Measurements from ENCODE around the gene ZNF568. TPM values are rescaled to one million over a fixed set of nuclear protein-coding genes. Genes with fewer than 3 reads are reported as not detected.

Gene ZNF568
- 15.1 and 16.5 TPM in 2 replicates for total RNA-seq

DNA sequence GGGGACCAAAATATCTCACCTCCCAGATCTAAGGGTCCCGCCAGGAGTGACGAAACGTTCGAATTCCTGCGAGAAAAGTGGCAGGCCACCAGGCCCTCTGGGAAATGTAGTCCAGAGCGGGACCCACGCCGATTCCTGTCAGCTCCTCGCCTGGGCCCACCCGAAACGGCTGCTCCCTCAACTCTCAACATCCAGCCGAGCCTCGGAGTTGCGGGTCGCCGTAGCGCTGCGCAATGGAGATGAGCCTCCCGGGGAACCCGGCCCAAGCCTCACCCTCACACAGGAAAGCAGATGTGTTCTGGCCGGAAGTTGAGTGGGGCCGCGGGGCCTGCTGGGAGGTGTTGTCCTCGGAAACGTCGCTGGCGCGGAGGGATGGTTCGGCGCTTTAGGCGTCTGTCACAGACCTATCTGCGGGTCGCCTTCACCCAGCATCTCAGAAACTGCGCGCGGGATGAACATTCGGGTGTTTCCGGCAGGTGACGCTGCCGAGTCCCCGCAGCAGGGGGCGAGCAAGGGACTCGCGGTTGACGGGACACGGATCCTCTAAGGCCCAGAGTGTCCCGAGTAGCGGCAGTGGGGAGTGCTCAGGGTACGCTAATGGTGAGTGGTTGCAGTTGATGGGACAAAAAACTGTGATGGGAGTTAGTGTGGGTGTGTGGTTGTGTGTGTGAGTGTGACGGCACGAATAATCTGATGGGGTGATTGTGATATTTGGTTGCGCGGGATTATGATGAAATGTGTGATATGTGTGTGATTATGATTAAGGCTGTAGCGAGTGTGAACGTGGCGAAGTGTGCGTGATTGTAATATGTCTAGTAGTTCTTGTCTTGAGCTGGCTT is at the start of gene ZNF568, which contains the start of gene ZNF829:
Gene ZNF568, plus strand, starts transcription at position 341 of the 839 bp plus-strand sequence. CDS start 6,439 bp downstream, outside the sequence.
Gene ZNF829, minus strand, starts transcription at position 300 of the 839 bp plus-strand sequence. CDS start 1,124 bp downstream, outside the sequence.

Other genes with a start within 250 kb of the ZNF568 start
- 12.9 and 17.2 TPM in 2 replicates for gene ZNF461, start 249.5 kb upstream of the ZNF568 start, total RNA-seq
- gene ZNF567, start 228.7 kb upstream of the ZNF568 start, total RNA-seq = 8.2 and 11.7 TPM in 2 replicates
- 1.6 and 3.8 TPM in 2 replicates for gene ZNF850, start 143.5 kb upstream of the ZNF568 start, total RNA-seq
- gene ZNF790, start 77.9 kb upstream of the ZNF568 start, total RNA-seq = 10.7 and 11.3 TPM in 2 replicates
- gene ZNF345, start 65.5 kb upstream of the ZNF568 start, total RNA-seq = 3.5 and 5.0 TPM in 2 replicates
- gene ZNF829, start within 50 bp of the ZNF568 start, total RNA-seq = 5.6 and 6.1 TPM in 2 replicates
- gene ZNF420, start 162.1 kb downstream of the ZNF568 start, total RNA-seq = 9.9 and 10.5 TPM in 2 replicates

Data from articular chondrocyte of knee joint (primary cell).